ENCODE results near the gene ZRANB1.

GRCh38 chr10:125002423-125003145 lies 60.7 kb downstream of the ZRANB1 start:
- TF ChIP-seq EZH2phosphoT487 (IDR thresholded peaks at IDR 0.05; ENCODE audit: insufficient read depth, low read depth) (no peak), EZH2 (IDR thresholded peaks at IDR 0.05; ENCODE audit: insufficient read depth, poor library complexity, severe bottlenecking) (no peak)

All from GM23248 (cell line).